Left renal pelvis (tissue), 4 donors: ENCODE data around the gene FAM216B. TPM values are rescaled to one million over a fixed set of nuclear protein-coding genes. Genes with fewer than 3 reads are reported as not detected.
"Not testable (repeated sequence)": the region's sequence is repeated elsewhere in the genome, so short reads cannot be mapped to it uniquely, and the experiment has no call there.

Source experiments
- DNase-seq, 4 donors: peaks; one replicate each; pipeline ENCODE4 v3.0.0-alpha.2; 2013; ENCODE audit warnings: low read depth in 4 of 4, low spot score in 3 of 4
- polyA plus RNA-seq, 4 donors: library from polyadenylated mRNA; unstranded; fragments of 120-200 nt; gene quantifications; one replicate each; pipeline ENCODE4 v1.2.1, GENCODE V29; 2013; ENCODE audit not compliant: insufficient read length in 4 of 4

Gene FAM216B
- polyA plus RNA-seq = not detected

- no peak for DNase-seq
Observed at GRCh38 chr13:42781352-42781751, at the start of gene FAM216B. Gene FAM216B (plus strand): TSS chr13:42781584. CDS start chr13:42784068, 2,484 bp downstream.

- DNase-seq = no peak
Observed at GRCh38 chr13:42732073-42732472, 49.3 kb upstream of the FAM216B start.

GRCh38 chr13:42733046-42733445 is 48.3 kb upstream of the FAM216B start:
- DNase-seq = no peak

GRCh38 chr13:42735010-42735409 is 46.4 kb upstream of the FAM216B start:
- no peak for DNase-seq

DNA sequence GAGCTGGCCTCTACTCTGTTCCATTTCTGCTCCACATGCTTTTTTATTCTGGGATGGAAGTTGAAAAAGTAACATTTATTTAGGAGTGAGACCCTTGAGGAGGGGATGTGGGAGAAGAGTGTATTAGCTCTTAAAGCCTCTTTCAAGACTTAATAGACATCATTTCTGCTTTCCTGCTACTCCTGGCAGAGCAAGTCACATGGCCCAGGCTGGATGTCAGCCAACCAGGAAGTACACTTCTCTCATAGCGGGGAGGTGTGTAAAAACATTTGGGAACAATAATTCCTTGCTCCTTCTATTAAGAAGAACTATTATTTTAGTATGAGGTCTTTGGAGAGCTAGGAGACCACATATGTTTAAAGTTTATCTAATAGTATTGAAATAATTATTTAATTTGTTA is 40.6 kb upstream of the FAM216B start:
- DNase-seq = no peak

DNA sequence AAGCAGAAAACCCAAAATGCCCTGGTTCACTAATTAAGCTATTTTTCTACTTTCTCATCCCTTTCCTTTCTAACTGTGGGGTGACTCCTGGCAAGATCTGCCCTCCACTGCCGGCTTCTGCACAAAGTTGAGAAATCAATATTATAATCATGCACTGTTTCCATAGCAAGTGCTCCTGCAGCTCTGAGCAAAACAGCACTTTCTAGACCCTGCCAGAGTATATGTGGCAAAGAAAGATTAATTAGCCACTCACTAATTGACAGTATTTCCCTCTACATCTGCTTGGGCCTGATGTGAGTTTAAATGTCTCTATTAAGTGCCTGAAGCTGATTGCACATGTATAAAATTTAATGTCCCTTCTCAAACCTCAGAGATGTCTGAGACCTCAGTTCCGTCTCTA is 39.5 kb upstream of the FAM216B start:
- DNase-seq = no peak

- no peak for DNase-seq
Observed at GRCh38 chr13:42745655-42746054, 35.7 kb upstream of the FAM216B start.

DNA sequence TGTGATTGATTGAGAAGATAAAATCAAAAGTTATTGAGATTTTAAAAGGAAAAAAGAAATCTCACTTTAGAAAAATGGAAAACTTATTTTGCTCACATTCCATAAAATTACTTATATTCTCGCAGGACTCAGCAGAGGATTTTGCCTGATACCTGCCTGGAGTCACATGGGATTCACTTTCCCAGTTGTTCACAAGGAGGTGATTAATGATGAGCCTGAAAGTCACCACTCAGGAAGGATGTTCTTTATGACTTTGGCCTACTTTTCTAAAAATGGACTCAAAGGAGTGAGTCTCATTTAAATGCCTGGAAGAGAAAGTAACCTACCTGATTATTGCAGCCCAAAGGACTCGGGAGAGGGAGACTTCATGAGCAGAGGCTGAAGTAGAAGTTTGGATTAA is 34.5 kb upstream of the FAM216B start:
- no peak for DNase-seq

DNA sequence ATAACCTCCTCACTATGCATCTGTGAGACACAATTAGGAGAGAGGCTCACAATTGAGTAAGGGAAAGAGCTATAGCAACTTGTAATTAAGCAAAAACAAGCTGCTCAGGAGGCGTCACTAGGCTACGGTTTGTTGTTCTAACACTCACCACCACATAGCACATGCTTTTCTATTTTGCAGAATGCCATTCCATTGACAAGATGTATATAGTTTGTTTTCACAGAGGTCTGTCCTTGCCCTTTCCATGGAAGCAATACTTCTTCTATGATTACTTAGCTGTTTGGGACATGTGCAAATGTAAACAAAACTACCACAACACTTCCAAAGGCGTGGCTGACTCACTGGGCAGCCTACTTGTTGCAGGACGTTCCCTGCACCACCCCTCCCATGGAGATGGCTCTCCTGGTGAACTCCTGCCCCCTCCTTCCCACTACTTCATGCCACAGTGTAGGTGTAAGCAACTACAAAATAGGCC is 33.9 kb upstream of the FAM216B start:
- no peak for DNase-seq

DNA sequence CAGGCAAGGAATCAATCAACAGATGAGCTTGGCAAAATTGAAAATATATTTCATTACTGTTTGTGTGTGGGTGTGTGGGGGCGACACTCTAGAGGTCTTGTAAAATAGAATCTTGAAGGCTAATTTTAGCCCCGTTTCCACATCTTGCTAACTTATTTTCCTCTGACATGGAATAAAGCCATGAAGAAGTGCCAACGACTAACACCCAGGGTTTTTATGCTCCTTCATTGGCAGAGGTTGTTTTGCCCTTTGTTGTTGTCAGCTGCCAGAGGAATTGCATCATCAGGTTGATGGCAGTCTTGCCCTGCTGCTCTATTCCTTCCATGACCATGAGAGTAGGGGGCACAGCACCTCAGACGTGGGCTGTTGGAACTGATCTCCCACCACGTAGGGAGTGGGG is 30.6 kb upstream of the FAM216B start:
- DNase-seq = no peak

DNA sequence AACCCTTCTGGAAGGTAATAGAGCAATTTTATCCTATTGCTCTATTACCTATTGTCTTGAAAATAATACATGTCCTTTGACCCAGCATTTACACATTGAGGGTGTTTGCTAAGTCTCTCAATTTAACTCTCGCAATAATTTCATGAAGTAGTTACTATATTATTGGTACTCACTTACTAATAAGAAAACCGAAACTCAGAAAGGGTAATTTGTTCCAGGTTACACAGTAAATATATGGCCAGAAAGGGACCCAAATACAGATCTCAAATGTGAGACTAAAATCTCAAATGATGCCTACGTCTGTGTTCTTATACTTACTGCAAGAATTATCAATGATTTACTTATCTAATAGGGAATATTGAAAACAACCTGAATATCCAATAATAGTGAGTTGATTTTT is 29.7 kb upstream of the FAM216B start:
- DNase-seq = no peak

- no peak for DNase-seq
Observed at GRCh38 chr13:42752731-42753130, 28.7 kb upstream of the FAM216B start.

DNA sequence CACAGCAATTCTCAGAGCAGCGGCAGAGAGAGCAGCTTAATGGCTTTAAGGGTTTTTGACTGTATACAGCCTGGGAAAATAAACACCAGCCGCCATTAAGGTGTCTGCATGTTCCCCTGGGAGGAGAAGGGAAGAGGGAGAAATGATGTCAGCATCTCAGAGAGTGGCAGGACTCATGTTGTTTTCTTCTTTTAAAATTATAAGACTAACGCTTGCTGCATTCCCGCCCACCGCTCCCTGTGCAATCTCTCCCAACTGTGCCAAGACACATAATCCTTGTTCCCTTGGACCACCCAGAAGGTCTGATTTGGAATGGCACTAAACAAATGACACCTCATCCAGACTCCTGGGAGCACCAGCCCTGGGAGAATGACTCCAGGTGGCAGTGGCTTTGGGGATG is 27.7 kb upstream of the FAM216B start:
- DNase-seq = no peak

DNA sequence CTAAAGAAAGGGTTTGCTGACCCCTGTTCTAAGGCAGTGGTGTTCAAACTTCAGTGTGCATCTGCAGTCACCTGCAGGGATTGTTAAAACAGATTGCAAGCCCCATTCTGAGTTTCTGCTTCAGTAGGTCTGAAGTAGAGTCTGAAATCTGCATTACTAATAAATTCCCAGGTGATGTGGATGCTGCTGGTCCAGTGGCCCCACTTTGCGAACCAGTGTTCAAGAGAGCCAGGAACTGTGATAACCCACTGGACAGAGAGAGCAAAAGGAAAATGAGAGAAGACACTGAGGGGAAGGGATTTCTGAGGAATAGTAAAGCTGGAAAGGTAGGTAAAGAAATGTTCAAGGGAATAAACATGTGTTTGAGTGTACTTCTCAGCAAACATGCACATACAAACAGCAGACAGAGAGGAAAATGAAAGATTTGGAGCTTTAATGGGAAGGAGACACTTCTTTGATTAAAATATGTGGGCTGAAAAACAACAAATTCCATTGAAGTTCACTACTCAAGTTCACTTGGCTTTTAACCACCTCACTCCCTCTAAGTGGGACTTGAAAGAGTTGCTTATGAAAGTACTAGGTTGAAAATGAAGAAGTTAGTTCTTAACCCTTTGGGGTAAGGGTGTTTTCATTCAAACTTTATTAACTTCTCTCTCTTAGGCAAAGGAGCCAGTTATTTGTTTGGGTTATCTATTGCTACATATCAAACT is 26.4 kb upstream of the FAM216B start:
- no peak for DNase-seq

GRCh38 chr13:42757678-42758420 is 23.5 kb upstream of the FAM216B start:
- no peak for DNase-seq

DNA sequence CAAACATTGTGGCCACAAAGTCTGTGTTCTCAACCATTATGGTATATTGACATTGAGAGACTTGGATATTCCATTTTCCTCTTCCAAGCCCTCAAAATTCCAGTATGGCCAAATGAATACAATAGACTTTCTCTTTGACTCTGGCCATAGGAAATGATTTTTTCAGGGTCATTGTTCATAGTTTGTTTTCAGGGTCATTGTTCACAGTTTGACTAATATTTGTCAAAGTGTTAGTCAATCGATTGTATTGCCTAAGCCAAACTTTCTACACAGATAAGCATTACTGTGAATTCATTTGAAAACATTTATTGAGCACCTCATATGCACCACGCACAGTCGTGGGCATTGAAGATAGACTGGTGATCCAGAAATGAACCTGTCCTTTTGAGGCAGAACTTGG is 22.9 kb upstream of the FAM216B start:
- DNase-seq = no peak

DNA sequence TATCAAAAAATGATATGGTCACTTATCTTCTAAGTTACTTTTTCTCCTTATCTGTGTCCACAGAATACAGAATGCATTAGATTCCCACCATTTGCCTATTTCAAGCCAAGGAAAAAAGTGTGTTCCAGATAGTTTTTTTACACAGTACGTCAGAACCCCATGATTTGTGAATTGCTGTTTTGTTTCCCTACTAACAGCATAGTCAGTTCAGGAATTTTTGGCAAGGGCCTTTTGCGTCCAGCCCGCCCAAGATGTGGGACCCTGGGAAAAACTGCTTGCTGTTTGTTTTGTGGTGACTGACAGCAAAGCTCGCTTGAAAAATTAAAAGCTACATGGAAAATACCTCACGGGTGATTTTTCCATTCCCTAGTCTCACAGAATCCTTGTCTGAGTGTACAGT is 20.4 kb upstream of the FAM216B start:
- DNase-seq = peak in 1 of 4 donors; percentile 45

DNA sequence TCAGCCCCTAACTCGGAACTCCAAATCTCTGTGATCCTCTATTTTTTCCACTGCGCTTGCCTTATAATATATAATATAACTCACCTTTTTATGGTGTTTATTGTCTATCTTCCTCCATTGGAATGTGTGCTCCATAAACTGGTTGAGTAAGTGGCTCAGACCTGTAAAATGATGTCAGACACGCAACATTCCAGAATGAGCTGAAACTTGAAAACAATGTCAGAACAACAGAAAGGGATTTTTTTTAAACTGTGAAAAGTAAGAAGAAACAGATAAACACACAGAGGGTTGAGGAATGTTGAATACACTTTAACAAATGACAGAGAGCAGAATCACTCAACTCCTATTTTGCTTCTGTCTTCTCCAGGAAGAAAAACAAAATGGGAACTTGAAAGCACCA is 19.1 kb upstream of the FAM216B start:
- no peak for DNase-seq

DNA sequence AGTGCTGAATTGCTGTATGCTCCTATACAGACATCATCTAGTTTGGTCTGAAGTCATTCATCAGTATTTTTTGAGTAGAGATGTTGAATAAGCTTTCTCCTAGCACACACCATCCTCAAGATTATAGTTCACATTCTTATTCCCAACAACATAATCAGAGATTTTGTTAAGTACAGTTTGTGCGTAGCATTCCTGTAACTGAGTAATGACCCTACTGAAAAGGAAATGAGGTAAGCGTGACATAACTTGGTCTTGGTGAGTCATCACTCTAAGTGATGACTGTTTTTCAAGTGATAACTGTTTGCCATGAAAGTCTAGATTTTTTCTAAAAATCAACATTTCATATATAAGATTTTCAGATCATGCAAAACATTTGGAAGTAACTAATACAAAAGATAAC is 18.5 kb upstream of the FAM216B start:
- no peak for DNase-seq

GRCh38 chr13:42766016-42766415 is 15.4 kb upstream of the FAM216B start:
- no peak for DNase-seq

- no peak for DNase-seq
Observed at GRCh38 chr13:42769650-42770049, 11.7 kb upstream of the FAM216B start.

GRCh38 chr13:42776558-42776957 is 4.8 kb upstream of the FAM216B start:
- DNase-seq = not testable (repeated sequence)
